Measurements from ENCODE around the gene ARHGEF10L. TPM values are rescaled to one million over a fixed set of nuclear protein-coding genes. Genes with fewer than 3 reads are reported as not detected.

The ARHGEF10L gene
- total RNA-seq, 1 experiment from 2014 or later: 21.6 TPM

DNA sequence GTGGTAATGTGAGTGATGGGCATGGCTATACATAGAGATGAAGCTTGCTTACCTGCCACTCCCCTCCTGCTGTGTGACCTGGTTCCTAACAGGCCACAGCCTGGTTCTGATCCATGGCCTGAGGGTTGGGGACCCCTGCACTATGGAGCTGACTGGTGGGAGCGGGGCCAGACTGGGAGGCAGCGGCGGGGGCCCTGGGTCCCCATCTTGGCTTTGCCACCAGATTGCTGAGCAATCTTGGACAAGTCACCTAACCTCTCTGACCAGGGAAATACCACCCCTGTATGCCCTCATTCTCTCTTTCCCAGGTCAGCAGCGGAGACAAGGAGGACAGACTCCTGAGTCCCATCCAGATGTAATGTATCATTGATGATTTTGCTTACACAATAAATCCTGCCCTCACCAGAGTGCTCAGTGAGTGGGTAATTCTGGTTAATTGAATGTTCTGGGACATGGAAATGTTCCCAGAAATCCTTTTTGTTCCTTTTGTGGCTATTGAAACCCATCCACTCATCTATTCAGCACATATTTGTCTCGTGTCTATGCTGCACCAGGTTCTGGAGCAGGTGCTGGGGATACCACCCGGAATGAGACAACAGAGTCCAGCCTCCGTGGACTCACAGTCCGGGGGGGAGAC, 4.1 kb upstream of the ARHGEF10L start:
- no peaks in the 10 kb centered on the region for H3F3A ChIP-seq (ENCODE audit: insufficient read depth, low read depth)
- H3K9me2 ChIP-seq (ENCODE audit: insufficient read depth): no peaks in the 10 kb centered on the region
- no peaks in the 10 kb centered on the region for H4K20me1 ChIP-seq (ENCODE audit: insufficient read depth)
- no peak for DNase-seq
- POLR2A ChIA-PET (ENCODE audit: unreplicated experiment): interaction anchor here (0.6 kb wide), 1 partner anchor 11 kb away, joined by 5 read pairs; no protein-coding TSS in a partner anchor
- CTCF ChIA-PET: no interaction called here
- H3K36me3 ChIP-seq (ENCODE audit: low read depth): no peaks in the 10 kb centered on the region
- TF ChIP-seq EZH2 (IDR thresholded peaks at IDR 0.05; ENCODE audit: low read depth): no peak
- TF ChIP-seq, protein P1, sequence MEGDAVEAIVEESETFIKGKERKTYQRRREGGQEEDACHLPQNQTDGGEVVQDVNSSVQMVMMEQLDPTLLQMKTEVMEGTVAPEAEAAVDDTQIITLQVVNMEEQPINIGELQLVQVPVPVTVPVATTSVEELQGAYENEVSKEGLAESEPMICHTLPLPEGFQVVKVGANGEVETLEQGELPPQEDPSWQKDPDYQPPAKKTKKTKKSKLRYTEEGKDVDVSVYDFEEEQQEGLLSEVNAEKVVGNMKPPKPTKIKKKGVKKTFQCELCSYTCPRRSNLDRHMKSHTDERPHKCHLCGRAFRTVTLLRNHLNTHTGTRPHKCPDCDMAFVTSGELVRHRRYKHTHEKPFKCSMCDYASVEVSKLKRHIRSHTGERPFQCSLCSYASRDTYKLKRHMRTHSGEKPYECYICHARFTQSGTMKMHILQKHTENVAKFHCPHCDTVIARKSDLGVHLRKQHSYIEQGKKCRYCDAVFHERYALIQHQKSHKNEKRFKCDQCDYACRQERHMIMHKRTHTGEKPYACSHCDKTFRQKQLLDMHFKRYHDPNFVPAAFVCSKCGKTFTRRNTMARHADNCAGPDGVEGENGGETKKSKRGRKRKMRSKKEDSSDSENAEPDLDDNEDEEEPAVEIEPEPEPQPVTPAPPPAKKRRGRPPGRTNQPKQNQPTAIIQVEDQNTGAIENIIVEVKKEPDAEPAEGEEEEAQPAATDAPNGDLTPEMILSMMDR (conservative IDR thresholded peaks at IDR 0.05): no peak
- no peaks in the 10 kb centered on the region for H3K9me3 ChIP-seq (ENCODE audit: insufficient read depth, low read depth)
- H3K4me3 ChIP-seq: no peak overlapping the region
- BruUV-seq (replicated peaks): no TSS peak
- peaks cover 7% of the 10 kb centered on the region for H3K79me2 ChIP-seq (ENCODE audit: low read depth)
- intact Hi-C loops (cut with micrococcal nuclease; ENCODE audit: unreplicated experiment): no loop called here
- H3K4me1 ChIP-seq (replicated peaks; ENCODE audit: insufficient read depth): no peaks in the 10 kb centered on the region
- H3K4me2 ChIP-seq: no peak overlapping the region
- H3K27me3 ChIP-seq (ENCODE audit: insufficient read depth, low read depth): no peaks in the 10 kb centered on the region
- no peak overlapping the region for H2AFZ ChIP-seq
- H3K27ac ChIP-seq: no peak overlapping the region

DNA sequence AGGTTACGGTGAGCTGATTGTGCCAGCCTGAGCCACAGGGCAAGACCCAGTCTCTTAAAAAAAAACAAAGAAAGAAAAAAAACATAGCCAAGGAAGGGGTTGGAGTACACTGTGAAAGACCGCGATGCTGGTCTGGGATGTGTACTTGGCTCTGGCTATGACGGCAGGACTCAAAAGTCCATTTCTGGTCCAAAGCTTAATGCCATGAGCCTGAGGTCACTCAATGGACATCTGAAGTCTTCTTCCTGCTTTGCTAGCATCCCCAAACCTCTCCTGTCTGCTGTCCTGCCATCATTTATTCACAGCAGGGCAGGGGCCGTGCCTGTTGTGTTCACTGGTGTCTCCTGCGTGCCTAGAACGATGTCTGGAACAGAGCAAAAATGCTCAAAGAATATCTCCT, 1.5 kb upstream of the ARHGEF10L start:
- ChIA-PET CTCF (interaction anchor here (0.7 kb wide), 1 partner anchor 448 kb away, joined by 10 read pairs; no protein-coding TSS in a partner anchor), POLR2A (ENCODE audit: unreplicated experiment) (no interaction called here)
- Histone ChIP-seq H3F3A (ENCODE audit: insufficient read depth, low read depth) (no peaks in the 10 kb centered on the region), H3K4me1 (replicated peaks; ENCODE audit: insufficient read depth) (peaks cover 8% of the 10 kb centered on the region; the same call in 1 of the 2 replicates), H3K9me2 (ENCODE audit: insufficient read depth) (no peaks in the 10 kb centered on the region), H3K36me3 (ENCODE audit: low read depth) (no peaks in the 10 kb centered on the region), H3K9me3 (ENCODE audit: insufficient read depth, low read depth) (no peaks in the 10 kb centered on the region), H3K79me2 (ENCODE audit: low read depth) (peaks cover 31% of the 10 kb centered on the region), H2AFZ (no peak overlapping the region), H3K27me3 (ENCODE audit: insufficient read depth, low read depth) (no peaks in the 10 kb centered on the region), H3K4me3 (no peak overlapping the region), H3K4me2 (no peak overlapping the region), H3K27ac (no peak overlapping the region), H4K20me1 (ENCODE audit: insufficient read depth) (no peaks in the 10 kb centered on the region)
- no TSS peak for BruUV-seq (replicated peaks)
- intact Hi-C loops (cut with micrococcal nuclease; ENCODE audit: unreplicated experiment): no loop called here
- no peak for DNase-seq
- no peak for TF ChIP-seq EZH2 (IDR thresholded peaks at IDR 0.05; ENCODE audit: low read depth)
- TF ChIP-seq, protein P1 (conservative IDR thresholded peaks at IDR 0.05): no peak

DNA sequence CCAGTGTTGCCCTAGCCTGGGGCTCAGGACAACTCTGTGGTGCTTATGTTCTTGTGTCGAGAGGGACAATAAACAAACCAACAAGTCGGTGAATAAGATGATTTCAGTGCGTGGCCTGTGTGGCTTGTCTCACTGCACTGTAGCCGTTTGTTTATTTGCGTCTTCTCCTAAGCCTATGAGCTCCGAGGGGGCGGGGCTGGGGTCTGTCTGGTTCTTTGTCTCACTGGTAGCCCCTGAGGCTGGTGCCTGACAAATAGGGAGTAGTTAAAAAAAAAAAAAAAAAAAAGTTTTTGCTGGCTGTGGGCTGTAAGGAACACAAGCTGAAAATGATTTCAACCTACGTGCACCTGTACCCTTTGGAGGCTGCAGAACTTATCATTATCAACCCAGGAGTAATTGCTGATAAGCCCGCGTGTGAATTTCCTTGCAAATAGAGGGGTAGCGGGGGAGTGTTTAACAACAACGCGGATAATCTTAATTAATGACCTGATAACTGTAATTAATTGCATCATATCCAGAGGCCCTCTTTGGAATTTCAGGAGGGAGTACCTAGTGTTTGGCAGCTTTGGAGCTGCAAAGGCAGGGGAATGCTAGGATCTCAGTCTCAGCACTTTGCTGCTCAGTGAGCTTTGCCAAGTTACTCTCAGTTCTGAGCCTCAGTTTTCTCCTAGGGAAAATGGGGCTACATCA, 925 bp upstream of the ARHGEF10L start:
- Histone ChIP-seq H3K27me3 (ENCODE audit: insufficient read depth, low read depth) (no peaks in the 10 kb centered on the region), H3K4me2 (no peak overlapping the region; the same call in 1 of the 2 replicates), H3K9me2 (ENCODE audit: insufficient read depth) (no peaks in the 10 kb centered on the region), H3K27ac (no peak overlapping the region), H4K20me1 (ENCODE audit: insufficient read depth) (no peaks in the 10 kb centered on the region), H3K4me3 (no peak overlapping the region; the same call in 1 of the 2 replicates), H3K79me2 (ENCODE audit: low read depth) (peaks cover 34% of the 10 kb centered on the region), H3K4me1 (replicated peaks; ENCODE audit: insufficient read depth) (peaks cover 8% of the 10 kb centered on the region; the same call in 1 of the 2 replicates), H3K9me3 (ENCODE audit: insufficient read depth, low read depth) (no peaks in the 10 kb centered on the region), H2AFZ (no peak overlapping the region), H3F3A (ENCODE audit: insufficient read depth, low read depth) (no peaks in the 10 kb centered on the region), H3K36me3 (ENCODE audit: low read depth) (no peaks in the 10 kb centered on the region)
- ChIA-PET CTCF (interaction anchor here (0.7 kb wide), 1 partner anchor 449 kb away, joined by 10 read pairs; no protein-coding TSS in a partner anchor), POLR2A (ENCODE audit: unreplicated experiment) (no interaction called here)
- TF ChIP-seq, protein P1 (conservative IDR thresholded peaks at IDR 0.05): no peak
- no peak for TF ChIP-seq EZH2 (IDR thresholded peaks at IDR 0.05; ENCODE audit: low read depth)
- no peak for DNase-seq
- BruUV-seq (replicated peaks): TSS peak; percentile 52
- intact Hi-C loops (cut with micrococcal nuclease; ENCODE audit: unreplicated experiment): no loop called here
